ENCODE results near the gene GET4.

The GET4 gene

DNA sequence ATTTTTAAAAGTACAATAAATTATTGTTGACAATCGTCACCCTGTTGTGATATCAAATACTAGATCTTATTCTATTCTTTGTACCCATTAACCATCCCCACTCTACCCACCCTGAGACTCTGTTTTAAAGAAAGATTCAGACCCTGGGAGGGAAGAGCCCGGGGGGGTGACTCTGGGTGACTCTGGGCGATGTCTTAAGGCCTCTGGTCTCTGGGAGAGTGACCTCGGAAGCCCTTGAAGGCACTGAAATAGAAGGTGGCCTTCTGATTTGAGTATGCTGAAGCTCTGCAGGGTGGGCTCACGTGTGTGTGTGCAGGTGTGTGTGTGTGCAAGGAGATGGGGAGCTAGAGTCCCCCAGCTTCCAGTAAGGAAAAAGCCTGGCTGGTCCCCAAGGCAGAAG, 68.4 kb downstream of the GET4 start:
- Histone ChIP-seq H3K36me3 (replicated peaks) (no peaks in the 10 kb centered on the region), H3K27ac (no peak overlapping the region), H3K4me3 (ENCODE audit: low read depth, low read length) (no peak overlapping the region), H3K27me3 (replicated peaks) (peaks cover 2% of the 10 kb centered on the region)
- TF ChIP-seq, protein P1, sequence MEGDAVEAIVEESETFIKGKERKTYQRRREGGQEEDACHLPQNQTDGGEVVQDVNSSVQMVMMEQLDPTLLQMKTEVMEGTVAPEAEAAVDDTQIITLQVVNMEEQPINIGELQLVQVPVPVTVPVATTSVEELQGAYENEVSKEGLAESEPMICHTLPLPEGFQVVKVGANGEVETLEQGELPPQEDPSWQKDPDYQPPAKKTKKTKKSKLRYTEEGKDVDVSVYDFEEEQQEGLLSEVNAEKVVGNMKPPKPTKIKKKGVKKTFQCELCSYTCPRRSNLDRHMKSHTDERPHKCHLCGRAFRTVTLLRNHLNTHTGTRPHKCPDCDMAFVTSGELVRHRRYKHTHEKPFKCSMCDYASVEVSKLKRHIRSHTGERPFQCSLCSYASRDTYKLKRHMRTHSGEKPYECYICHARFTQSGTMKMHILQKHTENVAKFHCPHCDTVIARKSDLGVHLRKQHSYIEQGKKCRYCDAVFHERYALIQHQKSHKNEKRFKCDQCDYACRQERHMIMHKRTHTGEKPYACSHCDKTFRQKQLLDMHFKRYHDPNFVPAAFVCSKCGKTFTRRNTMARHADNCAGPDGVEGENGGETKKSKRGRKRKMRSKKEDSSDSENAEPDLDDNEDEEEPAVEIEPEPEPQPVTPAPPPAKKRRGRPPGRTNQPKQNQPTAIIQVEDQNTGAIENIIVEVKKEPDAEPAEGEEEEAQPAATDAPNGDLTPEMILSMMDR (IDR thresholded peaks at IDR 0.05; ENCODE audit: low read depth, low read length, missing control alignments): no peak
- DNase-seq: no peak
- in situ Hi-C loops (cut with HindIII; ENCODE audit: low pct_ligation_motif_present, low sequenced_read_pairs): no loop called here

DNA sequence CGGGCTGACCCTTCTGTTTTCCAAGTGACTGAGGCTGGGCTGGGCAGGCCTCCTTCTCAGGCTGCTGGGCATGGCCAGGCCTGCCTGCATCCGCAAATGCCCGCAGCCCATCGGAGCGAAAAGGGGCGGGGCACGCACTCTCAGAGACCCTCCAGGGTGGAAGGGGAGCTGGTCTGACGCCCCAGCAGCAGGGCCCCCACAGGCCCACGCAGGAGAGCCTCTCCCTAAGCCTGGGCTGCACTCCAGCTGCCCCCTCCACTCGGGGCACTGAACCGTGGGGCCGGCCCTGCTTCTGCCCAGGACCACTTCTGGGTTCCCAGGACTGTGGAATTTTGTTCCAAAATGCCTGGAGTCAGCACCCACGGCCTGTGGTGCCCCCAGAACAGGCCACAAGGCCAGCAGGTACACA, 68.8 kb downstream of the GET4 start:
- no peak for DNase-seq
- TF ChIP-seq, protein P1 (IDR thresholded peaks at IDR 0.05; ENCODE audit: low read depth, low read length, missing control alignments): no peak
- H3K27me3 ChIP-seq (replicated peaks): peaks cover 2% of the 10 kb centered on the region
- H3K36me3 ChIP-seq (replicated peaks): no peaks in the 10 kb centered on the region
- H3K27ac ChIP-seq: no peak overlapping the region
- in situ Hi-C loops (cut with HindIII; ENCODE audit: low pct_ligation_motif_present, low sequenced_read_pairs): no loop called here
- H3K4me3 ChIP-seq (ENCODE audit: low read depth, low read length): no peak overlapping the region

DNA sequence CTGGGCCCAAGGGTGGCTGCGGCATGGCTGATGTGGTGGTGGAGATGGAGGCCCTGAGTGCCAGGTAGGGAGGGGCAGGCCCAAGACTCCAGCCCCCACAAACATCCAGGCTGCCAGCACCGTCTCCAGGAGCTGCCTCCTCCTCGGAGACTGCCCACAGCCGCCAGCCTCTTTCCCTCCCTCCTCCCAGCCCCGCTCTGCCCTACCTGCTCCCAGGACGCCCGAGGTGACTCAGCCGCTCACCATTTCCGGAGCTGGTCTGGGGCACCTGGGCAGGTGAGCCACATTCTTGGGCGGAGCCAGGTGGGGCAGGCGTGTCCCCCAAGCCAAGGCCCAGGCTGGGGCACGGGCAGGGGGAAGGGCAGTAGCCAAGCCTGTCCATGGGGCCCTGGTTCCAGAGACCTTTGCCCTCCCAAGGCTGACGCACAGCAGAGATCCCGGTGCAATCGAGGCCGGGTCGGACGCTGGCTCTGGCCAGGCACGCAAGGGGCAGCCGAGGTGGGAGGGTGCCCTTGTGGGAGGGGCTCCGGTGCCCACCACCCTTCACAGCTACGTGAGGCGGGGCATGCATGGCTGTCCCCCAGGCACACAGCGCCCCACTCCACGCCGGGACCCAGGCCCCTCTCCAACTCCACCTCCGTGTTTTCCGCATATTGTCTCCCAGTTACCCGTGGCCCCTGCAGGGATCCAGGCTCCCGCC, 69.4 kb downstream of the GET4 start:
- in situ Hi-C loops (cut with HindIII; ENCODE audit: low pct_ligation_motif_present, low sequenced_read_pairs): no loop called here
- TF ChIP-seq, protein P1 (IDR thresholded peaks at IDR 0.05; ENCODE audit: low read depth, low read length, missing control alignments): no peak
- H3K27me3 ChIP-seq (replicated peaks): peaks cover 2% of the 10 kb centered on the region
- no peaks in the 10 kb centered on the region for H3K36me3 ChIP-seq (replicated peaks)
- no peak overlapping the region for H3K4me3 ChIP-seq (ENCODE audit: low read depth, low read length)
- DNase-seq: no peak
- H3K27ac ChIP-seq: no peak overlapping the region

Measured in brain microvascular endothelial cell (primary cell).